IMR-90 (cell line): ENCODE measurements around the gene CALHM3. TPM values are rescaled to one million over a fixed set of nuclear protein-coding genes. Genes with fewer than 3 reads are reported as not detected.

Experiments used
- ATAC-seq: fragments of 200-7000 bp; cut with Tn5 transposase; 2 replicates; pipeline ENCODE4 v1.9.1; 2020; ENCODE audit warnings: low read depth, mild to moderate bottlenecking, moderate library complexity
- BruUV-seq: library from RNA; stranded (reverse); fragments of 400-500 nt; replicated peaks from 2 replicates; lab custom pipeline; 2021; lab: Mats Ljungman, UMichigan
- CTCF ChIA-PET: fragments of 300-600 bp; formaldehyde crosslinking; extraction: SDS; loops from one replicate; lab custom pipeline; 2021; ENCODE audit warnings: antibody characterized with exemption; lab: Yijun Ruan, JAX
- POLR2A ChIA-PET: fragments of 300-600 bp; sonication (Branson Sonifier 250); formaldehyde crosslinking; loops from one replicate; lab custom pipeline; 2022; ENCODE audit warnings: antibody characterized with exemption; ENCODE audit not compliant: unreplicated experiment; lab: Charles Lee
- DNase-seq: peaks from one replicate; pipeline ENCODE4 v3.0.0; 2013
- H2AFZ ChIP-seq: replicated peaks from 2 replicates; pipeline ENCODE3; 2013; ENCODE audit warnings: low read length, mild to moderate bottlenecking; ENCODE audit not compliant: poor library complexity
- H2AK5ac ChIP-seq: 2 replicates; pipeline ENCODE4 v1.6.1; 2013; ENCODE audit warnings: low read depth, low read length, inconsistent platforms
- H2AK9ac ChIP-seq: replicated peaks from 2 replicates; pipeline ENCODE3; 2013; ENCODE audit warnings: mild to moderate bottlenecking, low read depth, low read length, moderate library complexity; ENCODE audit not compliant: poor library complexity
- H2BK120ac ChIP-seq: 2 replicates; pipeline ENCODE4 v1.6.1; 2013; ENCODE audit warnings: low read depth, low read length, inconsistent platforms
- H2BK15ac ChIP-seq: 3 replicates; pipeline ENCODE4 v1.6.1; 2013; ENCODE audit warnings: low read depth, low read length, inconsistent platforms
- H2BK20ac ChIP-seq: 2 replicates; pipeline ENCODE4 v1.6.1; 2013; ENCODE audit warnings: low read depth, mild to moderate bottlenecking, inconsistent platforms, low read length, moderate library complexity
- H2BK5ac ChIP-seq: 2 replicates; pipeline ENCODE4 v1.6.1; 2013; ENCODE audit warnings: mild to moderate bottlenecking, low read depth, low read length, inconsistent platforms; ENCODE audit not compliant: poor library complexity, severe bottlenecking
- H3K14ac ChIP-seq: replicated peaks from 2 replicates; pipeline ENCODE4 v1.6.1; 2013; ENCODE audit warnings: low read depth, low read length, inconsistent platforms
- H3K18ac ChIP-seq: 2 replicates; pipeline ENCODE4 v1.6.1; 2013; ENCODE audit warnings: low read depth, low read length, control low read depth
- H3K23ac ChIP-seq: 2 replicates; pipeline ENCODE4 v1.6.1; 2013; ENCODE audit warnings: low read depth, low read length, inconsistent platforms
- H3K27ac ChIP-seq: 2 replicates; pipeline ENCODE4 v1.5.1; 2013; ENCODE audit warnings: mild to moderate bottlenecking, control low read depth, low read length; ENCODE audit not compliant: insufficient read depth
- H3K27me3 ChIP-seq: 2 replicates; pipeline ENCODE4 v1.6.1; 2013; ENCODE audit warnings: low read length; ENCODE audit not compliant: control insufficient read depth, insufficient read depth
- H3K36me3 ChIP-seq: 2 replicates; pipeline ENCODE4 v1.6.1; 2013; ENCODE audit warnings: low read length, mixed read lengths; ENCODE audit not compliant: control insufficient read depth, insufficient read depth
- H3K4ac ChIP-seq: 2 replicates; pipeline ENCODE4 v1.6.1; 2013; ENCODE audit warnings: low read depth, low read length, inconsistent platforms
- H3K4me1 ChIP-seq: 2 replicates; pipeline ENCODE4 v1.6.1; 2013; ENCODE audit warnings: low read length, mixed read lengths; ENCODE audit not compliant: control insufficient read depth, insufficient read depth
- H3K4me2 ChIP-seq: 2 replicates; pipeline ENCODE4 v1.6.1; 2013; ENCODE audit warnings: low read depth, mild to moderate bottlenecking, control low read depth, low read length, moderate library complexity
- H3K4me3 ChIP-seq: 2 replicates; pipeline ENCODE4 v1.5.1; 2013; ENCODE audit warnings: low read depth, mild to moderate bottlenecking, control low read depth, low read length, moderate library complexity; ENCODE audit not compliant: insufficient read depth
- H3K56ac ChIP-seq: 2 replicates; pipeline ENCODE4 v1.6.1; 2013; ENCODE audit warnings: low read length, inconsistent platforms; ENCODE audit not compliant: insufficient read depth; ENCODE audit errors: extremely low read depth
- H3K79me1 ChIP-seq, 2 experiments: 2 replicates each; pipeline ENCODE4 v1.6.1; 2013; ENCODE audit warnings: low read length in 2 of 2, inconsistent platforms in 1 of 2, low read depth in 1 of 2
- H3K9ac ChIP-seq: 2 replicates; pipeline ENCODE4 v1.6.1; 2013; ENCODE audit warnings: low read depth, low read length, control low read depth
- H3K9me1 ChIP-seq: 2 replicates; pipeline ENCODE4 v1.6.1; 2013; ENCODE audit warnings: low read length, inconsistent platforms; ENCODE audit not compliant: insufficient read depth
- H3K9me3 ChIP-seq: 2 replicates; pipeline ENCODE4 v1.6.1; 2013; ENCODE audit warnings: low read length; ENCODE audit not compliant: control insufficient read depth, insufficient read depth
- H4K20me1 ChIP-seq: 2 replicates; pipeline ENCODE4 v1.6.1; 2013; ENCODE audit warnings: low read length, inconsistent platforms; ENCODE audit not compliant: insufficient read depth
- H4K5ac ChIP-seq: 2 replicates; pipeline ENCODE4 v1.6.1; 2013; ENCODE audit warnings: mild to moderate bottlenecking, low read depth, low read length, control low read depth
- H4K8ac ChIP-seq, 2 experiments: 2 replicates each; pipeline ENCODE4 v1.6.1; 2013; ENCODE audit warnings: low read depth in 2 of 2, low read length in 2 of 2, control low read depth in 1 of 2, inconsistent platforms in 1 of 2
- H4K91ac ChIP-seq: 2 replicates; pipeline ENCODE4 v1.6.1; 2013; ENCODE audit warnings: low read depth, low read length, inconsistent platforms; ENCODE audit not compliant: insufficient read depth
- CEBPB ChIP-seq: IDR thresholded peaks from 2 replicates; pipeline ENCODE4 v1.6.1; 2012; ENCODE audit warnings: low read depth, low read length, improper control_type of control experiment
- MAFK ChIP-seq: IDR thresholded peaks from 2 replicates; pipeline ENCODE4 v1.6.1; 2012; ENCODE audit warnings: low read depth, low read length, improper control_type of control experiment
- POLR2A ChIP-seq: IDR thresholded peaks from 2 replicates; pipeline ENCODE4 v1.6.1; 2012; ENCODE audit warnings: mild to moderate bottlenecking, low read depth, low read length
- WGBS, 2 experiments: methylation state at CpG; one replicate each; pipeline versions ENCODE4 v1.1.5 to v1.1.7; 2013; ENCODE audit warnings: missing lambda C conversion rate in 2 of 2; ENCODE audit not compliant: insufficient read length in 1 of 2; ENCODE audit errors: extremely low coverage in 2 of 2; 5-methylcytosine and 5-hydroxymethylcytosine counted together
- dilution Hi-C: fragments of 300-500 bp; cut with HindIII; formaldehyde crosslinking; loops from one replicate; pipeline ENCODE4 v1.14.3; 2018; ENCODE audit warnings: low sequenced_read_pairs; ENCODE audit not compliant: unreplicated experiment
- in situ Hi-C: fragments of 300-500 bp; cut with MboI; formaldehyde crosslinking; loops from 3 replicates; pipeline ENCODE4 v1.14.3; 2019; ENCODE audit warnings: low sequenced_read_pairs, inconsistent platforms, mixed read lengths
- intact Hi-C: fragments of 100-400 bp; cut with micrococcal nuclease; formaldehyde crosslinking; loops from 2 replicates; pipeline ENCODE4 v1.10.0; 2022
- polyA plus RNA-seq, 3 experiments: library from polyadenylated mRNA; depleted of rRNA; stranded (reverse); fragments of >200 nt; gene quantifications; 2 replicates each; pipeline ENCODE4 v1.2.3, GENCODE V29; 2012; ENCODE audit warnings: low replicate concordance in 1 of 3
- total RNA-seq: library from RNA; depleted of rRNA; stranded (reverse); fragments of >200 nt; gene quantifications from 2 replicates; pipeline ENCODE4 v1.2.3, GENCODE V29; 2012
- TF ChIP-seq, protein P1 (sequence below): conservative IDR thresholded peaks from 2 replicates; pipeline ENCODE4 v1.5.1; 2012; ENCODE audit warnings: mild to moderate bottlenecking, low read depth, low read length, improper control_type of control experiment

The CALHM3 gene
- total and polyA plus RNA-seq, 2 of the 4 experiments (the other 2 are of a cell fraction), result not detected

DNA sequence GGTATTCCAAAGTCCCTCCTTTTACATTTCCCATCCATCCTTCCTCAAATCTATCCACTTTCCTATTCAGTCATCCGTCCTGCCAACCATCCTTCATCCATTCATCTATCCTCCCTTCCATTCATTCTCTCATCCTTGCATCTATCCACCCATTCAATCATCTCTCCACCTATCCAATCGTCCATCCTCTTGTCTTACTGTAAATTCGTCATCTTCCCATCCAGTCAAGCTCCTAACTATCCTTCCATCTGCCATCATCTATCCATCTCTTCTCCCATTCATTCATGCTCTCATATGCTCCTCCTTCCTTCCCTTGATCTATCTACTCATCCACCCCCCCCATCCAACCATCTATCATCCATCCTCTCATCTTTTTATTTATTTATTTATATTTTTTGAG, 5.0 kb downstream of the CALHM3 start:
- Histone ChIP-seq H3K4ac (no peak overlapping the region), H4K5ac (no peak overlapping the region), H2BK20ac (no peak overlapping the region), H2AK5ac (no peak overlapping the region), H3K79me1 (no peaks in the 10 kb centered on the region), H3K4me2 (no peak overlapping the region), H3K9me1 (no peaks in the 10 kb centered on the region), H2AK9ac (no peak overlapping the region), H2AFZ (no peak overlapping the region), H3K36me3 (no peaks in the 10 kb centered on the region), H3K27me3 (peaks cover 41% of the 10 kb centered on the region), H3K9me3 (no peaks in the 10 kb centered on the region), H3K14ac (no peak overlapping the region), H4K91ac (no peak overlapping the region), H3K4me1 (peaks cover 3% of the 10 kb centered on the region), H2BK120ac (no peak overlapping the region), H3K56ac (no peak overlapping the region), H3K4me3 (no peak overlapping the region), H2BK5ac (no peak overlapping the region), H4K8ac (no peak overlapping the region), H2BK15ac (no peak overlapping the region), H3K18ac (no peak overlapping the region), H3K9ac (no peak overlapping the region), H4K20me1 (no peaks in the 10 kb centered on the region), H3K23ac (no peak overlapping the region), H3K27ac (no peak overlapping the region)
- in situ Hi-C loops (no loop called here), intact Hi-C loops (no loop called here), dilution Hi-C loops (no loop called here)
- DNase-seq, result no peak
- 73 to 100% methylated on average over 3 of the region's 3 CpGs for WGBS, 2 experiments
- TF ChIP-seq, protein P1, sequence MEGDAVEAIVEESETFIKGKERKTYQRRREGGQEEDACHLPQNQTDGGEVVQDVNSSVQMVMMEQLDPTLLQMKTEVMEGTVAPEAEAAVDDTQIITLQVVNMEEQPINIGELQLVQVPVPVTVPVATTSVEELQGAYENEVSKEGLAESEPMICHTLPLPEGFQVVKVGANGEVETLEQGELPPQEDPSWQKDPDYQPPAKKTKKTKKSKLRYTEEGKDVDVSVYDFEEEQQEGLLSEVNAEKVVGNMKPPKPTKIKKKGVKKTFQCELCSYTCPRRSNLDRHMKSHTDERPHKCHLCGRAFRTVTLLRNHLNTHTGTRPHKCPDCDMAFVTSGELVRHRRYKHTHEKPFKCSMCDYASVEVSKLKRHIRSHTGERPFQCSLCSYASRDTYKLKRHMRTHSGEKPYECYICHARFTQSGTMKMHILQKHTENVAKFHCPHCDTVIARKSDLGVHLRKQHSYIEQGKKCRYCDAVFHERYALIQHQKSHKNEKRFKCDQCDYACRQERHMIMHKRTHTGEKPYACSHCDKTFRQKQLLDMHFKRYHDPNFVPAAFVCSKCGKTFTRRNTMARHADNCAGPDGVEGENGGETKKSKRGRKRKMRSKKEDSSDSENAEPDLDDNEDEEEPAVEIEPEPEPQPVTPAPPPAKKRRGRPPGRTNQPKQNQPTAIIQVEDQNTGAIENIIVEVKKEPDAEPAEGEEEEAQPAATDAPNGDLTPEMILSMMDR, result no peak
- TF ChIP-seq POLR2A (no peak), CEBPB (no peak), MAFK (no peak)
- no TSS peak for BruUV-seq
- ATAC-seq, result no peak
- ChIA-PET CTCF (no interaction called here), POLR2A (no interaction called here)
